DMS53 treated with DMSO at 0.1 percent for 48 hours (cell line): ENCODE measurements around the gene KCNJ15.
"Not testable (repeated sequence)": the region's sequence is repeated elsewhere in the genome, so short reads cannot be mapped to it uniquely, and the experiment has no call there.

Experiments used
- DNase-seq: peaks from one replicate; lab custom pipeline; 2025; ENCODE audit not compliant: unreplicated experiment; lab: John Stamatoyannopoulos, UW

The KCNJ15 gene

DNA sequence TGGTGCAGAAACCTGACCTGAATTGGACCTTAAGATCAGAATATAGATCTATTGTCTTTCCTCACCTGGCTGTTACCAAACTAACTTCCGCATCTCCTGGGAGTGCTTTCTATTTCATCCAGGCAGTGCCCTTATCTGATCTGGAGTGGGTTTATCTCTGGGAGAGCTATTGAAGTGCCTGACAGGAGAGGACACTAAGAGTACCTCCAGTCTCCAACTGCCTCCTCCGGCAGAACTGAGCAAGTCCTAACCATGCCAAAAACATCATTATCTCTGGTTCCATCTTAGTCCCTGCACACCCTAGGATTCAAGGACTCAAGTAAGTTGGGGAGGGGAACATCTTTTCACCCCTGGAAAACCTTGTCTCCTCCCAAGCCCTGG is 12.4 kb upstream of the KCNJ15 start:
- DNase-seq = no peak

DNA sequence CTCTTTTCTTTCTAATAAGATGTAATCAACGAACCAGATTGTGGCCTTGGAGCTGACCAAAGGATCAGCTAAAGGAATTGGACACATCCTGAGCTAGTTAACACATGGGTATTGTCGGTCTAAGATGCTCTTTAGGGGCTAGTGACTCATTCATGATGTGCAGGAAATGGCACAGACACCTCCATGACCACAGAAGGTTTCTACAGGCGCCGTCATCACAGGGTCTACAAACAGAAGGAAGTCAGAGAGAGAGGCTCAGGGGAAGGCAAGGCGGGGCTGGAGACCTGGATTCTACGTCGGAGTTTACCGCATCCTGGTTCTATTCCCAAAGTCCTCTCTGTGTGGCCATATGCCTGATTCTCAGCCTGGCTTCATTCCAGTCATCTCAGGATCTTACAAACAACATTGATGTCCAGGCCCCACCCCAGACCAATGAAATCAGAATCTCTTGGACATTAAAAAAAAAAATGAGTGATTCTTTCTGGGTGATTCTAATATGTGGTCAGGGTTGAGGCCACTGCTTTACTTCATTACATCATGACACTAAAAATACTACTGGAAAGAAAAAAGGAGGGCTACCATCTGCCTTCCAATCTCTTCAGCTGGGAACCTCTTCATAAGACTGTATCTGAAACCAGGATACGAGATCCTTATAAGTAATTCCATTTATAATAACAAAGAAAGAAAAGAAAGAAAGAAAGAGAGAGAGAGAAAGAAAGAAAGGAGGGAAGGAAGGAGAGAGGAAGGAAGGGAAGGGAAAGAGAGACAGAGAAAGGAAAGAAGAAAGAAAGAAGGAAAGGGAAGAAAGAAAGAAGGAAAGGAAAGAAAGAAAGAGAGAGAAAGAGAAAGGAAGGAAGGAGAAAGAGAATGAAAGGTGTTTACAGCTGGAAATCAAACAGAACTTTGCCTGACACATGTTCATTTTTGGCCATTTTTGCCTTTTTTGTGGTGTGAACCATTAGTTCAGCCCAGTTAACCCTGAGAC is 11.6 kb upstream of the KCNJ15 start:
- DNase-seq = no peak

DNA sequence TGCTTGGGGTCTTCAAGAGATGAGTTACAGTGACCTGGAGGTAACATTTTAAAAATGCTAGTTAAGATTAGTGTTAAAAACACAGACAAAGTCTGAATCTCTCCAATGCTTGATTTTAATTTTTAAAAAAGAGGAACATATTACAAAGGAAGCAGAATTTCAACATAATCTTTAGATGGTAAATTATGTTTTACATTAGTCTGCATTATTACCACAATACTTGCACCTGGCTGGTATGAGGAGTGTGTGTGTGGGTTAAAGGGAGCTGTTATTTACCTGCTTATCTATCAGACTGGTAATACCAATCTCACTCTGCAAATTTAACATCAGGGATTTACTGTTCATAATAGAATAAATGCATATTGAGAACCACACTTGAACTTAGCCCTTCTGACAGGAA is 10.3 kb upstream of the KCNJ15 start:
- DNase-seq = no peak

DNA sequence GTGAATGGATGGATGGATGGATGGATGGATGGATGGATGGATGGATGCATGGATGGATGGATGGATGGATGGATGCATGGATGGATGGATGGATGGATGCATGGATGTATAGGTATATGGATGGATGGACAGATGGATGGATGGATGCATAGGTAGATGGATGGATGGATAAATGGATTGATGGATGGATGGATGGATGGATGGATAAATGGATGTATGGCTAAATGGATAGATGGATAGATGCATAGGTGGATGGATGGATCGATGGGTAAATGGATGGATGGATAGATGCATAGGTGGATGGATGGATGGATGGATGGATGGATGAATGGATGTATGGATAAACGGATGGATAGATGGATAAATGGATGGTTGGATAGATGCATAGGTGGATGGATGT is 9.7 kb upstream of the KCNJ15 start:
- DNase-seq = not testable (repeated sequence)

DNA sequence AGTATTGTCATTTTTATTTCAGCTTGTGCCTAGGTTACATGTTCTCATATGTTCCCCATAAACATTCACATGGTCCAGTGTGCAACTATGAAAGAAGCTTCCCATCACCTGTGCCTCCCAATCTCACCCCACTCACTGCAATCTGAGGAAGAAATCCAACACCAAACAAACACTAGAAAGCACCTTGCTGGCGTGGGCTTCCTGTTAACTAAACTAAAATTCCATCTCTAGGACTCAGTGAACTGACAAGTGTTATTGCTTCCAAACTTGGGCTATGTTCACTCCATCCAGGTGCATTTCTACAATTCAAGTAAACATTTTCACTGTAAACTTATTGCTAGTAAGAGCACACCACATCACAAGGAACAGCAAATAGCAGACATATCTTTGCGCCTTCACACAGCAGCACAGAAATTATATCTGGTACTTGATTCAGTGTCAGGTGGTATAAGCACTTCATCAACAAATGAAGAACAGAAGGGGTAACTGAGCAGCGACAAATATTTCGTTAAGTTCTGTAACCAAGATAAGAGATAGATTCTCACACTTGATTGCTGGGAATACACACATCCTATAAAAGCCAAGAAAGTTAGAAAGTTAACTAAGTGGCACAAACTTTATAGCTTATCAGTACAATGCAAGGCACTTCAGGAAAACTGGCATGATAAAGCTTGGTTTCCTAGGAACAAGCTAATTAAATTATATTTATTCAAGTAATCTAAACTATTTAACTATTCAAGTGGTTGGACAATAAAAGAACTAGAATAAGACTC is 8.9 kb upstream of the KCNJ15 start:
- DNase-seq = no peak

DNA sequence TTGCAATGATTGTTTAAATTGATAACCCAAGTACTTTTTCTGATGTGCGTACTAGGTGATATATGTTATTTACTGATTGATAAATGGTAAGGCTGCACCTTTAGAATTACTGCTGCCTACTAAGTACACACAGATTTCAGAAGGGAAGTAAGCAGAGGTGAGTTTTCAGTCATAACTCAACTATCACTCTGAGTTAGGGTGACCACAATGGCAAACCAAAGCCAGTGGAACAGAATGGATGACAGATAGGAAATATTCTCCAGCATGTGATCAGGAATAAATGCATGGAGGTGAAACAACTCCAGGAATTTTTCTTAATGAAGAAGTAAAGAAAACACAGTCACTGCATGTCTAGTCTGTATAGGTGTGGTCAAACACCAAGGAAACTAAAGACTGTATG is 7.5 kb upstream of the KCNJ15 start:
- no peak for DNase-seq

DNA sequence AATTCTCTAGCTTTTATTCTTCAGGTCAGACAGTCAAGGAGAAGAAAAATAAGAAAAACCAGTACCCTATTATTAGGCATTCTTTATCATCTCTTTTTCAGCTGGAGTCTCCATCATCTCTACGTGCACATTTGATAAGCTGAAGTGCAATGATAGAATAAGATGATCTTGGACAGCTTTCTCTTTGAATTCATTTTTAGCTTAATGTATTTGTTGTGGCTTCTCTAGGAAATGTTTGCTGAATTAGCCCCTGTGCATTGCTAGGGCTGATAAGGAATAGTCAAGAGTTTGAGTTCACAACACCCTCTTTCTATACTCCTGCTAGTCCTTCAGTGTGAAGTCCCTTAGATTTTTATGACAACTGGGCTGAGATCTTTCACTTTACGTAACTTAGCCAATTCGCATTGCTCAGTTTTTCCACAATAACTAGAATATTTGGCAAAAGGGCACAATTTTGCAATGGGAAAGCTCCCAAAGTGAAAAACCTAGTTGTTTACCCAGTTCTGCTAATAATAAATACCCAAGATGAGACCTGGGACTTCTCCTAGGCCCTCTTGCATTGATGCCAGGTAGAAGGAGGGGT is 7.0 kb upstream of the KCNJ15 start:
- DNase-seq = no peak

DNA sequence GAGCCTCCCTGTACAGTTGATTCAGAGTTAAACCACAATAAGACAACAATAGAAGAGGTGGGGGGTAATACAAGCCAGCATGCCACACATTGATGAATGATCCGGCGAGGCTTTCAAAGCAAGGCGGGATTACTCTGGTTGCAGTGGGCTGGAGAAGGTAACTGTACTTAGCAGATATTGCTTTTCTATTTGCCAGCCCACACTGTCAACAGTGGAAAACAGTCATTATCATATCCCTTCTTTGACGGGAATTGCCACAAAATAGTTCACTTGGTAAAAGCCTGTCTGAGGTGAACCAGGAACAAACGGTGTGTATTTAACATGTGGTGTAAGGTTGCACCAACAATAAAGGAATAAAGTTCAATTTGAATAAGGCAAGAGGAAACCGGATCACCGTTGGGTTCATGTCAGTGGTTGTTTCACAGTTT is 5.8 kb upstream of the KCNJ15 start:
- no peak for DNase-seq

DNA sequence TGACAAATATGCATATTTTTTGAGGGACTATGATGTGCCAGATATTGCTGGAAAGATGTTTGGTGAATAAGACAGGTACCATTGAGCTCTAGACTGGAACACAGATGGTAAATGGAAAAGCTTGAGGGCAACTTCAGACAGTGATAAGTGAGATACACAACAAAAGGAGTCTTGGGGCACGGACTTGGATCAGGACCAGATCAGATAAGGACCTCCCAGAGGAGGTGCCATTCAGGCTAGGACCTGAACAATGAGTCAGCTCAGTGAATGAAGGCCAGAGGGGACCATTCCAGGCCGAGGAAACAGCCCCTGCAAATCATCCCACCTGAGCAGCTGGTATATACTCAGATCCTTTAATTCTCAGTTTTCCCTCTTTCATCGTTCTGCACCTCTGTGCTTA is 1.8 kb upstream of the KCNJ15 start:
- no peak for DNase-seq

DNA sequence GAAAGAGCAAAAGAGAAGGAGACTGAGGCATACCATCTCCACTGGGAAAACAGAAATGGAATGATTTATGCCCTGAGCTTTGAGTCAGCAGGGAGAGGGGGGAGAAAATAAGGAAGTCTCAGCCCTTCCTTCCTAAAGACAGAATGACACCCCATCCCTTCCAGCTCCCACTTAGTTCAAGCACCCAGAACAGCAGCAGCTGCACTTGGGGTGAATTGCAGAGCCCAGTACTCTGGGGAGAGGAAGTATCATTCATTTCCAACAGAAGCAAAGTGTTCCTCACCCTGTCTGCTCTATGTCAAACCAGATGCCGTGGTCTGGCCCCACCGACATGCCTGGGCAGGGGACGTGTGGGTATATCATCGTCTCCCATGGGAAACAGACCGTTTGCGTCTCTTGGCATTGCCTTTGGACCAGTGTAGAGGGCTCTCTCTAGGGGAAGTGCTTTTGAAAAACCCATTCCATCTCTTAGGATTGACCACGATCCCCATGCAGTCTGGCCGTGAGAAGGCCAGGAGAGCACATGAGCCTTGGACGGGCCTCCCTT is 1.1 kb upstream of the KCNJ15 start:
- DNase-seq = no peak

DNA sequence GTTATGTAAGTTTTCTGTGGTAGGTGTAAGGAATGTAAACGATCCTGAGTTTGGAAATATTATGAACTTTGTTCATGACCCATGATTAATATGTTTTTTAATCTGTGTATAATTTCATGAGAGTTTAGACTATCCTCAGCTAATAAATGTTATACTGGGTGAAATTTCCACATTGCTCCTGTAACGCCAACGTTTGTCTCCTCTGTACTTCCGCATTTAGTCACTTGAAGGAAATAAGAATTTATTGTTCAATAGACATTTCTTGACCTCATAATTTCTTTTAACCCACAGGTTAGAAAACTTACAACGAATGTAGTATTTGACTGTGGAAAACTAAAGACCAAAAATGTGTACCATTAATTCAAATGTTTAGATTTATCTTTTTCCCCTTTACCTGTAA is 876 bp downstream of the KCNJ15 start:
- DNase-seq = no peak

DNA sequence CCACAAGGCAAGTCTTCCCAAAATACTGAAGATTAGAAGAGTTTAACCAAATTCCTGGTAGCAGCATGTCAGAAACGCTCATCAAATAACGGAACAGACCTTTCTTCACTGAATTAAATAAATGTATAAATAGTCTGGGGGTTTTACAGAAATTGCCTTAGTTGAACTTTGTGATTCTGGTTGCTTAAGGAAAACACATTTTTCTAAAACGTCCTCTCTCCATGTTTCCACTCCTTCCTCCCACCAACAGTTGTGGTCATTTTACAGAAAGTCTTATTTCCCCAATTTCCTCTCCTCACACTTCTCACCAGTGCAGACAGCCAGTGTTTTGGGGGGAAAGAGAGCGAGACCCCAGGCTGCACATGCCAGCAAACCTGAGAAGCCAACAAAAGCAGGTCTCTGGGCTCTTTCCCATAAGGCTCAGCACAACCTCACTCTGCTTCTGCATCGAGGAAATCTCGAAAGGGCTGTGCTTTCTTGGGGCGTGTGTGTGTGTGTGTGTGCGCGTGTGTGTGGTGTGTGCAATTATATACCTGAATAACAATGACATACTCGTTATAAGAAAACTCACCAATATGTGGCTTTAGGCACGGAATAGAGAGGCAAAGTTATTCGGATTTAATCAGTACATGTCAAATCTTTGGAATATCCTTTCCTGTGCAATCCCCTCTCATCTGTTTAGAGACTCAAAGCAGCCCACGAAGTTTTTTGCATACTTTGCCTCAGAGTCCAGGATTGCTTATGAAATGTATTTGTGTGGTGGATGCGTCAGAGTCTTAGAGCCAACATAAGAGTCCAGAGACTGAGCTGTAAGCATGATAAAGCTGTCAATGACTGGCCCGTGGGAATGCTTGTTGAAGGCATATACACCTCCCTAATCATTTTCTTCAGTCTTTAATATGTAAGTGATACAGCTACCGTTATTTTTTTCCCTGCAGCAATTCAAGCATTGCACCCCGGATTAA is 2.0 kb downstream of the KCNJ15 start:
- no peak for DNase-seq

DNA sequence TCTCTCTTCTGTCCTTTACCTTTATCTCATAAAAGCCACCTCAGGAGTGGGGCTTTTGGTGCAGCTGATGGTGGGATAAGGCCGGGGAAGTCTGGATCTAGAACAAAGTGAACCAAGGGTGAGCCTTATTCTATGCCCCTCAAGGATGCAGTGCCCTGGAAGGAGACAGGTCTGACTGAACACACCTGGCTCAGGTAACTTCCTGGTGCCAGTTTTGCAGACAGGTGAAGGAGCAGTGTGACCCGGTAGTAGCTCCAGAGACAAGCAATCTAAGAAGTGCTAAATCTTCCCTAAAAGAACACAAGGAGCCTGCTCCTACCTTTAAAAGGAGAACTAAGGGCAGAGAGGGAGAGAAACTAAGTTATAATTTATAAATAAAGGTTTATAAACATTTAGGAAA is 2.9 kb downstream of the KCNJ15 start:
- DNase-seq = no peak

DNA sequence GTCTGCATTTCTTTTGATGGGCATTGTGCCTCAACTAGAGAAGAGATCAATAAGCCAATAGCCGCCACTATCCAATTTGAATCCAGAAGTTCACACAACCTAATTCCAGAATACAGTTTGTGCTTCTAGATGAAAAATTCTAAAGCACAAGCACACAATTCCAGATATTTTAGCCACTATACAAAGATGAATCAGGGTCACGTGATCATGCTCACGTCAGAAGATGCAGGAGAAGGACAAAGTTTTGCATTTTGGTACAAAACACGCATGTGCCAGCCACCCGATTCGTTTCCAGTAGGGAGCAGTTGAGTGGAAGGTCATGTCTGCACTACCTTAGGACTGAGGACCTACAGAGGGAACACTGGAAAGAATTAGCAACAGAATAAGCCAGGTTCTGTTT is 3.6 kb downstream of the KCNJ15 start:
- no peak for DNase-seq

DNA sequence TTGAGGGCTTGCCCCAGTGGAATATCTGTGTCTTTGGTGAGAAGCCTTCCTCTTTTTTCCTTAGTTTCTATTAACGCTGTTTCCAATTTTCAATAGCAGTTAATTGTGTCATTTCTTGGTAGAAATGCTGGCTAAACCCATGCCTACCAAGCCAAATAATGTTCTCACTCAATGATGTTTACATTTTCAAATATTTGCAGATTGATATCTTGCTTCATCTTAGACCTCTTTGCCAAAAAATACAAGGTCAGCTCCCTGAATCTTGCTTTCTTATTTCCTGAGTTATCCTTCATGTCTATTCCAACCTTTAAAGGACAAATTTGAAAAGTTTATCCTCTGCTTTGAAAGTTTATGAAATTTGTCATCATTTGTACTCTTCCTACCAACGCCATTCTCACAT is 5.1 kb downstream of the KCNJ15 start:
- no peak for DNase-seq

DNA sequence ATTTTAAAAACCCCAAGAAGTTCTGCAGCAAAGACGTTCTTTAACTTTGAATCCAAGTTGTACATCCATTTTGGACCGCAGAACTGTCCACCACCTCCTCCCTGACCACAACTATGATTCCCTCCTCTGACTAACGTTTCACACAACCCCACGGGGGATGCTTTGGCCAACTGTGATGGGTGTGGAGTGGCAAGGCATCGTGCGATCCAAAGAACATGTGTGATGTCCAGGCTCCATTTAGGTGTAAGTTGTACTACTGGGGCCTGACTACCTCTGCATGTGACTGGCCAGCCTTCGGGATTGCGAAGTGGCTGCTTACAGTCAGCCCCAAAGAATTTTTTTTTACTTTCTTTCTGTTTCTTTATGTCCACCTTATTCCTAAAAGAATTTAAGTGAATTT is 6.7 kb downstream of the KCNJ15 start:
- no peak for DNase-seq

DNA sequence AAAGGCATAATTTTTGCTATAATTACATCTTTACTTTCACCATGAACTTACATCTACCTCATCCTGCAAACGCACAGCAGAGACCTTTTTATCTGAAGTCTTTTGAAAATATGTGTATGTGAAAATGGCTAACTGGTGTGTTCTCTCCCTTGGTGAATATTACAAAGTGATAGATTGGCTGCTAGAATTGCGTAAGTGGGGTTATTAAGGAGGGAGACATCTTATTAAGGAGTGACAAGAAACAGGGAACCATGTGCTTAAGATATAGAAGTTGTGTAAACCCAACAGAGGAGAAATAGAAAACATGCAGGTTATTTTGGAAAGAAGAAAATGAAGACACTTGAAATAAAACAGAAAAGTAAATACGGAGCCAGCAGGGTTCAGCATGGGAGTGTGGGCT is 7.8 kb downstream of the KCNJ15 start:
- no peak for DNase-seq

DNA sequence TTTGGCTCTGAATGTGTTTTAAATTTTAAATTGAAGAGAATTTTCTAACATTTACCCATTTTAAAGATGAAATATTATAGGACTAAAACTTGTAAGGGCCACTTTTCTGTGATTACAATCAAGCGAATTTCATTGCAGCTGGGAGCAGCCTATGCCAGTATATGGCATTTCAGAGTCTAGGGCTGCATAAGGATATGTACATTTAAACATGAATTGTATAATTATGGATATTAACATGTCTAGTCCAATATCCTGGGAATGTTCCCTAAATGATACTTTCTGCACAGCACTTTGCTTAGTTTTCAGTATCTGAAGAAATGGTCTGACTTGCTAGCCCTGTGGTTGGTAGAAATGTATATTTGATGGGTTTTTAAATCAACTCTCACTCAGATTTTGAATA is 8.4 kb downstream of the KCNJ15 start:
- no peak for DNase-seq

DNA sequence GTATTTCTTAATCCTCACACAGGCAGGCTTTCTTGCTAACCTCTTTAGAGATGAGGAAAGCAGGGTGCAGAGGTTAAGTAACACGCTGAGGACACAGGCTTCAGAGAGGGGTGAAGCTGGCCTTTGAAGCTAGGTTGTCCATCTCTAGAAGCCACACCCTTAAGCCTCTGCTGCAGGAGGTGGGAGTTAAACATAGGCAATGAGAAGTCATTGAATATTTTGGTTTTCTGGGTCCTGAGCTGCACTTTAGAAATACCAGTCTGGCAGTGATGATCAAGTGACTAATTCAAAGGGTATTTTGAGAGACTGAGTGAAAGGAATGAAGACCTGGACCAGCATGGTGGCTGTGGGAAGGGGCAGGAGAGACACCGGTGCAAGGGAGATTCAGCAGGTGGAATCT is 9.9 kb downstream of the KCNJ15 start:
- DNase-seq = no peak

DNA sequence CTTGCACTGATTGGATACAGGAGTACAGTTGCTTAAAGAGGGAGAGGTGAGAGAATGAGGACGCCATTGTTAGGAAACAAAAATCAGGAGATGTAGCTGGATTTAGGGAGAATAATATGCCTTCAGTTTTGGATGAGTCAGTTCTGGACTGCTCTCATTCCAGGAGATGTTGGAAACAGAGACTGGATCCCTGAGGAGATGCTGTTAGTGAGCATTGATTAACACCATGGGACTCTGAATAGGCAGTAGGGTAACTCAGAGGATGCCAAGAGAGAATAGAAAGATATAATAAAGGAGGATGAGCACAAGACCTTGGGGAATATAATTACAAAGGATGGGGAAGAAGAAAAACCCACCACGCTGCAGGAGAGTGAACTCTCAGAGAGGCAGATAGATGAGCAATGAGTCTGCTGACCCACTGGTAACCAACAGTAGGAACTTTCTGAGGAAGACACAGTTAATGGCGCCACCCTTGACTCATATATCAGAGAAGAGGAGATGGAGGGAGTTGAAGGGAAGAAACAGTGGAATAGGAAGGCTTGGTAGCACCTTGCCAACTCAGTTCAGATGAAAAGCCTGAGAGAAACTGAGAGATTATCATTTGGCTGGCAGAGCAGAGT is 10.5 kb downstream of the KCNJ15 start:
- DNase-seq = no peak
